Naive thymus-derived CD8-positive, alpha-beta T cell (primary cell): ENCODE data around the gene TMEM60. TPM values are rescaled to one million over a fixed set of nuclear protein-coding genes. Genes with fewer than 3 reads are reported as not detected.
A peak's percentile ranks its signal among the peaks of the same experiment; 100 is the strongest.
"Not testable (repeated sequence)": the region's sequence is repeated elsewhere in the genome, so short reads cannot be mapped to it uniquely, and the experiment has no call there.

Experiments
- ATAC-seq, 2 donors: fragments of 150-1000 bp; cut with Tn5 transposase in 1 of 2; sonication (Bioruptor Pico), chemical (Tn5 transposase) in 1 of 2; 1 replicate in 1 of 2; 2 replicates in 1 of 2; pipeline ENCODE4 v1.10.0; 2021; ENCODE audit warnings: mild to moderate bottlenecking in 2 of 2, moderate library complexity in 2 of 2
- POLR2A ChIA-PET: fragments of 350-600 bp; sonication (Branson Sonifier 250); formaldehyde crosslinking; loops from one replicate; lab custom pipeline; 2021; ENCODE audit warnings: antibody characterized with exemption; lab: Charles Lee
- DNase-seq, 10 donors: peaks; one replicate each; pipeline versions ENCODE4 v3.0.0 to v3.0.0-alpha.2; 2020 to 2022
- H3K27ac Mint-ChIP-seq, 10 donors: one replicate each; pipeline ENCODE4 v1.8.0; 2020 to 2022; ENCODE audit warnings: mild to moderate bottlenecking in 10 of 10, mixed read lengths in 10 of 10, moderate library complexity in 4 of 10, inconsistent platforms in 1 of 10
- H3K27me3 Mint-ChIP-seq, 5 donors: one replicate each; pipeline ENCODE4 v1.8.0; 2021 to 2022; ENCODE audit warnings: mixed read lengths in 5 of 5
- H3K36me3 Mint-ChIP-seq, 3 donors: one replicate each; pipeline ENCODE4 v1.8.0; 2020 to 2022; ENCODE audit warnings: mixed read lengths in 3 of 3, mild to moderate bottlenecking in 2 of 3, inconsistent platforms in 1 of 3
- H3K4me1 Mint-ChIP-seq, 4 donors: one replicate each; pipeline ENCODE4 v1.8.0; 2021 to 2022; ENCODE audit warnings: mixed read lengths in 4 of 4
- H3K4me3 Mint-ChIP-seq, 10 donors: one replicate each; pipeline ENCODE4 v1.8.0; 2020 to 2022; ENCODE audit warnings: mild to moderate bottlenecking in 10 of 10, mixed read lengths in 10 of 10, moderate library complexity in 6 of 10, inconsistent platforms in 1 of 10
- H3K9me3 Mint-ChIP-seq, 9 donors: one replicate each; pipeline ENCODE4 v1.8.0; 2020 to 2022; ENCODE audit warnings: mixed read lengths in 9 of 9, mild to moderate bottlenecking in 3 of 9, inconsistent platforms in 1 of 9, moderate library complexity in 1 of 9
- polyA plus RNA-seq, 3 donors: library from polyadenylated mRNA; unstranded; fragments of 300-500 nt; fragmentation: Illumina TruSeq; gene quantifications; one replicate each; pipeline ENCODE4 v1.2.3, GENCODE V29; 2021
- total RNA-seq, 8 experiments: library from RNA in 2 of 8; stranded (reverse) in 2 of 8; gene quantifications; one replicate each; pipeline ENCODE4 v1.2.3 and lab custom pipeline; 2021 to 2026

The TMEM60 gene
- total and polyA plus RNA-seq, 5 experiments from 2014 or later: 6.7 to 18.6 (median 8.4) TPM

DNA sequence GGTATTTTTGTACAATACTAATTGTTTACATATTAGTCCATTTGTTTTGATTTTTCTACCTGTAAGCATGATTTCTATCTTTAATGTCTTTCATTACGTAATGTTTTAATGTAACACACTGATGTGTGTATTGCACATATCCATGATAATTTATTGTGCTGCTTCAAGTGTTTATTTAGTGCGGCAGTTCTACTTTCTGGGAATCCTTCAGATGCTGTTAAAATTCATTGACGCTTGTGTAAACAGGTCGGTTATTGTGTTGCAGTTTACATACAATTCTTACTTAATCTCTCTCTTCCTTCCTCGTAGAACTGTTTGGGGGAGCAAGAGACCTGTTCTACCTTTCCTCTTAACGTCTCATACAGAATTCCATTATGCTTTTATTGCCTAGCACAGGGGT is 6.9 kb downstream of the TMEM60 start:
- peaks cover 6 to 26% (median 18%) of the 10 kb centered on the region in 4 donors for H3K4me1 Mint-ChIP-seq
- POLR2A ChIA-PET: no interaction called here
- H3K36me3 Mint-ChIP-seq: peaks cover 2 to 14% (median 4%) of the 10 kb centered on the region in 3 donors
- H3K27me3 Mint-ChIP-seq: no peaks in the 10 kb centered on the region
- peak overlapping the region in 2 of 10 donors; percentile 2 to 48 for H3K27ac Mint-ChIP-seq
- H3K4me3 Mint-ChIP-seq: no peak overlapping the region
- DNase-seq: no peak
- no peaks in the 10 kb centered on the region for H3K9me3 Mint-ChIP-seq
- no peak for ATAC-seq

DNA sequence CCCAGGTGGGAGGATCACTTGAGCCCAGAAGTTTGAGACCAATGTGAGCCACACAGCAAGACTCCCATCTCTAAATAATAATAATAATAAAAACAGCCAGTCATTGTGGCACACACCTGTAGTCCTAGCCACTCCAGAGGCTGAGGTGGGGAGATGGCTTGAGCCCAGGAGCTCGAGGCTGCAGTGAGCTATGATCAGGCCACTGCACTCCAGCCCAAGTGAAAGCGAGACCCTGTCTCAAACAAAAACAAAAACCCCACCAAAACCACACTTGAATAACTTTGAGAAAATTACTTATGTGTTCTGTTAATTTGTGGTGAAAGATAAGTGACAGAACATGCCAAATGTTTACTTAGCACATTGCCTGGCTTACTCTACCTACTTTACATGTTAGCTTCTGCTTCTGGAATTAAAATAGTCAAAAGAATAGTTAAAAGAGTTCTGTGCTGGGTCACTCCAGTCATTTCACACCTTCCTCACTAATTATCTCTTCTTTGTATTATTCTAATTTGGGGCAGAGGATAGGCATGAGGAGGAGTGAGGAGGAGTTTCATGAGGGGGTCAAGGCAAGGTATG is 9.8 kb downstream of the TMEM60 start:
- ATAC-seq: no peak
- Mint-ChIP-seq H3K36me3 (peaks cover 0 to 20% (median 7%) of the 10 kb centered on the region in 3 donors), H3K9me3 (no peaks in the 10 kb centered on the region), H3K27me3 (no peaks in the 10 kb centered on the region), H3K4me3 (no peak overlapping the region), H3K27ac (peak overlapping the region in 5 of 10 donors; percentile 1 to 67 (median 22)), H3K4me1 (peaks cover 0 to 9% (median 0%) of the 10 kb centered on the region in 4 donors)
- DNase-seq: no peak
- POLR2A ChIA-PET: no interaction called here

- no peaks in the 10 kb centered on the region for H3K27me3 Mint-ChIP-seq
- POLR2A ChIA-PET: no interaction called here
- DNase-seq (no peak), ATAC-seq (no peak)
- peak overlapping the region in 5 of 10 donors; percentile 23 to 46 (median 39) for H3K27ac Mint-ChIP-seq
- peaks cover 0 to 7% (median 0%) of the 10 kb centered on the region in 4 donors for H3K4me1 Mint-ChIP-seq
- peaks cover 0 to 32% (median 10%) of the 10 kb centered on the region in 3 donors for H3K36me3 Mint-ChIP-seq
- no peaks in the 10 kb centered on the region for H3K9me3 Mint-ChIP-seq
- H3K4me3 Mint-ChIP-seq: no peak overlapping the region
Observed at GRCh38 chr7:77786741-77787140, 11.5 kb downstream of the TMEM60 start.

GRCh38 chr7:77786018-77786417 is 12.2 kb downstream of the TMEM60 start:
- POLR2A ChIA-PET: no interaction called here
- no peaks in the 10 kb centered on the region for H3K27me3 Mint-ChIP-seq
- no peak overlapping the region for H3K4me3 Mint-ChIP-seq
- no peaks in the 10 kb centered on the region for H3K9me3 Mint-ChIP-seq
- H3K4me1 Mint-ChIP-seq: peaks cover 0 to 7% (median 0%) of the 10 kb centered on the region in 4 donors
- H3K36me3 Mint-ChIP-seq: peaks cover 0 to 35% (median 10%) of the 10 kb centered on the region in 3 donors
- DNase-seq (no peak), ATAC-seq (no peak)
- peak overlapping the region in 1 of 10 donors; percentile 46 for H3K27ac Mint-ChIP-seq

GRCh38 chr7:77784426-77784825 is 13.8 kb downstream of the TMEM60 start:
- H3K4me1 Mint-ChIP-seq, H3K4me3 Mint-ChIP-seq, ATAC-seq, H3K27me3 Mint-ChIP-seq, H3K9me3 Mint-ChIP-seq, DNase-seq: not testable (repeated sequence)
- Mint-ChIP-seq H3K27ac (peak overlapping the region in 4 of 10 donors; percentile 2 to 47 (median 5)), H3K36me3 (peaks cover 0 to 46% (median 12%) of the 10 kb centered on the region in 3 donors)
- POLR2A ChIA-PET: interaction anchor here (1.4 kb wide), 1 partner anchor 110 kb away, joined by 5 read pairs; no protein-coding TSS in a partner anchor

DNA sequence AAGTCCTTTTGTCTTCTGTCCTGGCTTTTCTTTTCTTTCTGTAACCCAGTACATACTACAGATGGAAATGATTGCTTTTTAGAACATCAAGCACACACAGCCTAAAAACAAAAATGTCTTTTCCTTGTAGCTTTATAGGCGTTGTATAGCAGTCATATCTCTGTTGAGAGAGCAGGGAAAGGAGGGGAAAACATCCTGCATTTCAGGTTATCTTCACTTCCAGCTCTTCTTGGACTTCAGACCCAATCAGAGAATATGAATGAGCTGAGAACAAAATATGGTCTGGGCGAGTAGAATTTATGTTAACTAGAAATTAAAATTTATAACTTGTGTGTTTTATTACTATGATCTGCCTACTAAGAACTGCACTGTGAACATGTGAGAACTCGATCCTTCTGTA is 14.7 kb downstream of the TMEM60 start:
- Mint-ChIP-seq H3K27me3 (no peaks in the 10 kb centered on the region), H3K27ac (peak overlapping the region in 2 of 10 donors; percentile 9 to 73), H3K4me1 (peaks cover 0 to 5% (median 0%) of the 10 kb centered on the region in 4 donors), H3K36me3 (peaks cover 0 to 50% (median 12%) of the 10 kb centered on the region in 3 donors), H3K4me3 (no peak overlapping the region), H3K9me3 (no peaks in the 10 kb centered on the region)
- POLR2A ChIA-PET: interaction anchor here (0.7 to 1.4 kb wide), 3 partner anchors 14 to 109 kb away, joined by 3 to 8 read pairs (median 5); no protein-coding TSS in a partner anchor
- no peak for ATAC-seq
- no peak for DNase-seq

GRCh38 chr7:77783111-77783510 is 15.1 kb downstream of the TMEM60 start:
- peaks cover 0 to 54% (median 13%) of the 10 kb centered on the region in 3 donors for H3K36me3 Mint-ChIP-seq
- H3K4me3 Mint-ChIP-seq: no peak overlapping the region
- H3K27ac Mint-ChIP-seq: peak overlapping the region in 1 of 10 donors; percentile 73
- no peaks in the 10 kb centered on the region for H3K27me3 Mint-ChIP-seq
- no peak for DNase-seq
- POLR2A ChIA-PET: interaction anchor here (1.1 to 1.4 kb wide), 2 partner anchors 14 to 109 kb away, joined by 3 to 5 read pairs; no protein-coding TSS in a partner anchor
- H3K9me3 Mint-ChIP-seq: no peaks in the 10 kb centered on the region
- peaks cover 0 to 4% (median 0%) of the 10 kb centered on the region in 4 donors for H3K4me1 Mint-ChIP-seq
- ATAC-seq: no peak

GRCh38 chr7:77782383-77782782 is 15.9 kb downstream of the TMEM60 start:
- DNase-seq (no peak), ATAC-seq (no peak)
- Mint-ChIP-seq H3K36me3 (peaks cover 0 to 60% (median 15%) of the 10 kb centered on the region in 3 donors), H3K27ac (no peak overlapping the region), H3K9me3 (no peaks in the 10 kb centered on the region), H3K27me3 (no peaks in the 10 kb centered on the region), H3K4me3 (no peak overlapping the region), H3K4me1 (peaks cover 0 to 4% (median 0%) of the 10 kb centered on the region in 4 donors)
- POLR2A ChIA-PET: no interaction called here

DNA sequence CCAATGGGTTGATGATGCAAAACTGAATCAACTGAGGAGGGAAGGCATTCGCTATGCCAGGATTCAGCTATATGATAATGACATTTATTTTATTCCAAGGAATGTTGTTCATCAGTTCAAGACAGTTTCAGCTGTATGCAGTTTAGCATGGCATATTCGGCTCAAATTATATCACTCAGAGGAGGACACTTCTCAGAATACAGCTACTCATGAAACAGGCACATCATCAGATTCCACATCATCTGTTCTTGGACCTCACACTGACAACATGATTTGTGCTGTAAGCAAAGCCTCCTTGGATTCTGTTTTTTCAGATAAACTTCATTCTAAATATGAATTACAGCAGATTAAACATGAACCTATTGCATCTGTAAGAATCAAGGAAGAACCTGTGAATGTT is 19.7 kb downstream of the TMEM60 start:
- POLR2A ChIA-PET: no interaction called here
- no peaks in the 10 kb centered on the region for H3K27me3 Mint-ChIP-seq
- peak overlapping the region in 3 of 10 donors; percentile 9 to 38 (median 26) for H3K27ac Mint-ChIP-seq
- DNase-seq: no peak
- peaks cover 0 to 4% (median 0%) of the 10 kb centered on the region in 9 donors for H3K9me3 Mint-ChIP-seq
- H3K4me1 Mint-ChIP-seq: no peaks in the 10 kb centered on the region
- no peak overlapping the region for H3K4me3 Mint-ChIP-seq
- ATAC-seq: no peak
- peaks cover 5 to 78% (median 27%) of the 10 kb centered on the region in 3 donors for H3K36me3 Mint-ChIP-seq

GRCh38 chr7:77771901-77772300 is 26.3 kb downstream of the TMEM60 start:
- no peak for ATAC-seq
- DNase-seq: no peak
- peaks cover 0 to 4% (median 0%) of the 10 kb centered on the region in 9 donors for H3K9me3 Mint-ChIP-seq
- no peaks in the 10 kb centered on the region for H3K27me3 Mint-ChIP-seq
- peaks cover 2 to 6% (median 5%) of the 10 kb centered on the region in 4 donors for H3K4me1 Mint-ChIP-seq
- no peak overlapping the region for H3K4me3 Mint-ChIP-seq
- POLR2A ChIA-PET: no interaction called here
- peak overlapping the region in 4 of 10 donors; percentile 1 to 36 (median 16) for H3K27ac Mint-ChIP-seq
- H3K36me3 Mint-ChIP-seq: peaks cover 5 to 85% (median 20%) of the 10 kb centered on the region in 3 donors

DNA sequence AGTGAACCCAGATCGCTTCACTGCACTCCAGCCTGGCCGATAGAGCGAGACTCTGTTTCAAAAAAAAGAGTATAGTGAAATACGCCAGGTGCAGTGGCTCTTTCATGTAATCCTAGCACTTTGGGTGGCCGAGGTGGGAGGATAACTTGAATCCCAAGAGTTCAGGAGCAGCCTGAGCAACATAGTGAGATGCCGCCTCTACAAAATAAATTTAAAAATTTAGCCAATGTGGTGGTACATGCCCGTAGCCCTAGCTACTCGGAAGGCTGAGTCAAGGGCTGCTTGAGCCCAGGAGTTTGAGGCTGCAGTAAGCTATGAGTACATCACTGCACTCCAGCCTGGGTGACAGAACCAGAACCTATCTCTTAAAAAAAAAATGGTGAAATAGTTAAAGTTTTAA is 27.9 kb downstream of the TMEM60 start:
- ATAC-seq (no peak), DNase-seq (no peak)
- peaks cover 0 to 83% (median 7%) of the 10 kb centered on the region in 3 donors for H3K36me3 Mint-ChIP-seq
- no peaks in the 10 kb centered on the region for H3K9me3 Mint-ChIP-seq
- H3K27me3 Mint-ChIP-seq: no peaks in the 10 kb centered on the region
- no peak overlapping the region for H3K27ac Mint-ChIP-seq
- H3K4me3 Mint-ChIP-seq: no peak overlapping the region
- POLR2A ChIA-PET: no interaction called here
- H3K4me1 Mint-ChIP-seq: peaks cover 3 to 14% (median 8%) of the 10 kb centered on the region in 4 donors

GRCh38 chr7:77766801-77767605 is 31.2 kb downstream of the TMEM60 start:
- Mint-ChIP-seq H3K36me3 (peaks cover 0 to 68% (median 4%) of the 10 kb centered on the region in 3 donors), H3K27me3 (no peaks in the 10 kb centered on the region)
- POLR2A ChIA-PET: no interaction called here

More at GRCh38 chr7:77766801-77767605, 31.2 kb downstream of the TMEM60 start:
- ATAC-seq: no peak
- Mint-ChIP-seq H3K27ac (peak overlapping the region in 9 of 10 donors; percentile 25 to 69 (median 55)), H3K4me1 (peaks cover 10 to 34% (median 26%) of the 10 kb centered on the region in 4 donors), H3K4me3 (no peak overlapping the region), H3K9me3 (no peaks in the 10 kb centered on the region)
- no peak for DNase-seq
